Peyer's patch (tissue), 4 donors: ENCODE data around the gene IQCM.

Source experiments
- CTCF ChIP-seq, 6 experiments: fragments of 450-650 bp in 4 of 6; fragments of 200-600 bp in 2 of 6; sonication (generic) in 1 of 6; IDR thresholded peaks; one replicate each; pipeline ENCODE4 v1.5.1; 2017 to 2019; ENCODE audit warnings: antibody characterized with exemption in 6 of 6, mild to moderate bottlenecking in 3 of 6, moderate library complexity in 1 of 6
- POLR2A ChIP-seq, 2 donors: fragments of 450-650 bp; IDR thresholded peaks; one replicate each; pipeline ENCODE4 v1.5.1; 2017; ENCODE audit warnings: antibody characterized with exemption in 2 of 2, mild to moderate bottlenecking in 2 of 2, moderate library complexity in 2 of 2

GRCh38 chr4:149552601-149553000 is 263.0 kb downstream of the IQCM start:
- TF ChIP-seq CTCF (IDR thresholded peaks at IDR 0.05) (no peak), POLR2A (IDR thresholded peaks at IDR 0.05) (no peak)
